GM21619 (cell line): ENCODE data around the gene SLC22A13.
"Not testable (repeated sequence)": the region's sequence is repeated elsewhere in the genome, so short reads cannot be mapped to it uniquely, and the experiment has no call there.

Experiments used
- ATAC-seq: cut with Tn5 transposase; IDR thresholded peaks from one replicate; pipeline ENCODE4 v1.9.1; 2021; ENCODE audit not compliant: unreplicated experiment

Gene SLC22A13

DNA sequence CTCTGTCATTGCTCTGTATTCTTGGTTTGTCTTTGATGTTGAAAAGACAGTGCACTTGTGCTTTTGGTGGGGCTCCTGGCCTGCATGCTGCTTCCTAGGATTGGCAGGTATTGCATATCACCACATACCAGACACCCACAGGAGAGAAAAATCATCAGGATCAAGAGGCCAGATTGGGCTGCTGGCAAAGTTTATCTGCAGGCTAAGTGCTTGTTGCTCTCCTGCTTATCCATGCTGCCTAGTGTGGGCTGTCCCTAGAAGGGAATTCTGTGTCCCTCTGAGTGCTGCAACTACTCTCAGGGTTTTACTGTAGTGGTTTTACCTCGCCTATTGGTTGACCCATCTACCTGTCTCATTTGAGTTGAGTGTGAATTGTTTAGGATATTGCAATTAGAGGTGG is 833 bp upstream of the SLC22A13 start:
- no peak for ATAC-seq

DNA sequence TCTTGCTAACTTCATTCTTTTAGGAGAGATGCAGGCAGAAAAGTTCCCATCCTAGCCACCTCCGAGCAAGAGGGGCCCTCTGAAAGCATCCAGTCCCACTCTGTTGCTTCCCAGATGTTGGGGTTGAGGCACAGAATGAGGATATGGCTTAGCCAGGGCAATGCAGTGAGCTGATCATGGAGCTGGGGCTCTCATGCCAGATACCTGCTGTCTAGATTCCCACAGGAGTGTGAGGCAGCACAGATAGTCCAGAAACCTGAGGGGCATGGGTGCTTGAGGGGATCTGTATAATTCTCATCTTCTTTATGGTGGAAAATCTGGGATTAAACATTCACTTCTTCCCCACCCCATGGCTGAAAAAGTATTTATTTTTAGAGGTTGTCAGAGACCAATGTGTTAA is 1.2 kb downstream of the SLC22A13 start:
- ATAC-seq: no peak

DNA sequence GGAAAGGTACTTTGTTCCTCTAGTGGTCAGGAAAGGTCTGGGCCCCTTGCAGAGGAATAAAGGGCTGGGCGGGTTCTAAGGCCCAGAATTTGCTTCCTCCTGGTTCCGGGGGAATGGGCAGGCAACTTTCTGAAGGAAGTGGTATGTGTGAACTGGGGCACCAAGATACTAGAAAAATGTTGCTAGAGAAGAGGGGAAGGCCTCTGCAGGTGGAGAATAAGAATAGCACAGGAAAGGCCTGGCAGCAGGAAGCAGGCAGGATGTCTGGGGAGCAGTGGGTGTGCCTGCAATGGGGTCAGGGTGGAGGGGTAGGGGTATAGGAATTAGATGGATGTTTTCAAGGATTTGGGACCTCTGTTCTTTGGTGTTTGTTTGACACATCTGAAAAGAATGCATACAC is 2.0 kb downstream of the SLC22A13 start:
- ATAC-seq: no peak

DNA sequence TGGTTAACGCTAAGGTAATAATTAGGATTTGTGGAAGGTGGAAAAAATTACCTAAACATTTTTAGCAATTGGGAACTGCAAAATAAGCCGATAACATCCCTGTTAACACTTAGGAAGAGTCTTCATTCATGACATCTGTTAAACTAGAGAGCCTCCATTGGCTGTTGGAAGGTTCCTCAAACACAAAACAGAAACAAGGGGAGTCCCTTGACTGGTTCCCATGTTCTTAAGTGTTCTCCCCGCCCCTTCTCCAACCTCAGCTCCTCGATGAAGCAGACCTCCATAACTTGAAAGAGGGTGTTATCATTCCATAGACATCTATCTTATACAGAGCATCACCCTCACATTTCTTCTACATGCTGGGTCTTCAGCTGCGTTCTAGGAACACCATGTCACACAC is 2.5 kb downstream of the SLC22A13 start:
- no peak for ATAC-seq

DNA sequence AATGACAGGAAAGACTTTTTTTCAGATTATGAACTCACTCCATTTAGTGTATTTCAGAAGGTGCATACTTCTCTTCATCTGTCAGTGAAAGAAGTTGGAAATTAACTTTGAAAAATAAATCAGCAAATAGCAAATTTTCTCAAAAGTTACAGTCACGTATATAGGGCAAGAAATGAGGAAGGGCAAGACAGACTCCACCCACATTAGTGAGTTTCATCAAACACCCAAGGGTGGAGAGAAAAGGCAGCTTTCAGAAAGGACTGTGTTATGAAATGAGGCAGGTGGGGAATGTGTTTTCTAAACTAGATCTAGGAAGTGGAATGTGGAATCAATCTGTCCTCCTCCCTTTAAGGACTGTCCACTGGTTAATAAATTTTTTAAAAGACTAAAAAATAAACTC is 2.9 kb downstream of the SLC22A13 start:
- ATAC-seq: no peak

DNA sequence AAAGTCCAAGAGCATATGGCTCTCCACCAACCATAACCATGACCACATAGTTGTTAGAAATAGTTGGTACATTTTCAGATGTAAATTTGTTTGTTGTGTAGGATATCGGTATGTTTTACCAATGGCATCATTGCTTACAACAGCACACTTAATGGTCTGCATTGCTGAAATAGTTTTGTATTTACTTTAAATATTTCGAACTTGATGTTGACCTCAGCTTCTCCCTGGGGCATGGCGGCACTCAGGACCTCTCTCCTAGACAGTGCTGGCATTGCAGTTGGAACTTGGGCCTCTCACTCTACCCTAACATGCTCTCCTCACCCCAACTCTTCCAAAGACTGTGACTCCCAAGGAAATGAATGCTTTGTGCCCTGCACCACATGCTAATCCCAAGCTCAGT is 5.0 kb downstream of the SLC22A13 start:
- ATAC-seq: no peak

DNA sequence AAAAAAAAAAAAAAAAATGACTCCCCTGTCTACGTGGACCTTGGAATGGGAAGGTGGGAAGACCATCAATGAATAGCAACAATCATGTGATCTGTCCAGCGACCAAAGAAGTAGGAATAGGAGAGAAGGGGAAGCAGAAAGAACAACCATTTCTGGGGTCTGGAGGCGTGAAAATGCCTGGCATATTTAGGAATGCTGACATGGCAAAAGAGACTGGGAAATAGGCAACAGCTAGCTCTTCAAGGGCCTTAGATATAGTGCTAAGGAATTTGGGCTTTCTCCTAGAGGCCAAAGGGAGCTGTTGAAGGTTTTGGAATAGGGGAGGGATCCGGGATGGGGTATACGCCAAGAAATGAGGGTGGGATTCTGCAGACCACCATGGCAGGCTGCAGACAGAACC is 5.9 kb downstream of the SLC22A13 start:
- no peak for ATAC-seq

DNA sequence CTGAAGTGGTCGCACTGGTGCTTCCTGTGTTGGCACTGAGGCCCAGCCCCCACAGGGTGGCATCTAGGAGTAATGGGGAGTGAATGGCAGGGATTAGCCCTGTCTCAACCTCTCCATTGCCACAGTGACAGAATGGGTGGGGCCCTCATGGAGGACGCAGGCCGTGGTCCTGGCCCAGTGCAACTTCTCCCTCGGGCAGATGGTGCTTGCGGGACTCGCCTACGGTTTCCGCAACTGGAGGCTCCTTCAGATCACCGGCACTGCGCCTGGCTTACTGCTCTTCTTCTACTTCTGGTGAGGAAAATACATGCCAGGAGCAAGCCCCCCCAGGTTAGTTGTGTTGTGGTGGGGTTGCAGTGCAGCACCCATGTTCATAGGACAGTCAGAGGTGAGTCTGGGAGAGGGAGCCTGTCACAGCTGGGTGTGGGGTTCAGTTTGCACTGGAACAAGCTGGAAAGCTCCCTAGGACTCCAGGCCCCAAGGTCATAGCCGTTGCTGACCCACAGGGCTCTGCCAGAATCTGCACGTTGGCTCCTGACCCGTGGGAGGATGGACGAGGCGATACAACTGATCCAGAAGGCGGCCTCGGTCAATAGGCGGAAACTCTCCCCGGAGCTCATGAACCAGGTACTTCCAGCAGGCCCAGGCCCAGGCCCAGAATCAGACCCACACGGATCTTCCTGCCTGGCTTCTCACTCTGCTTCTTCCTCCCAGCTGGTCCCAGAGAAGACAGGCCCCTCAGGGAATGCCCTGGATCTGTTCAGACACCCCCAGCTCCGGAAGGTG is 9.4 kb downstream of the SLC22A13 start:
- no peak for ATAC-seq

DNA sequence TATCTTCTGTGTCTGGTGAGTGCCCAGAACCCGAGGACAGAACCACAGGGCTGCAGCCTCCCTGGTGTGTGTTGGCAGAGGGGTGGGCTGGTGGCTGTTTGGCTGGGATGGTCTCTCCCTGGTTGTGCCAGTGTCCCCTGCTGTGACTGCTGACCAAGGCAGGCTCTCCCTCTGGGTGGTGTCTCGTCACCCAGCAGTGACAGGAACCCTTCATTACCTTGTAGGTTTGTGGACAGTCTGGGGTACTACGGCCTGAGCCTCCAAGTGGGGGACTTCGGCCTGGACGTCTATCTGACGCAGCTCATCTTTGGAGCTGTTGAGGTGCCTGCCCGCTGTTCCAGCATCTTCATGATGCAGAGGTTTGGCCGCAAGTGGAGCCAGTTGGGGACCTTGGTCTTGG is 10.0 kb downstream of the SLC22A13 start:
- ATAC-seq: no peak

DNA sequence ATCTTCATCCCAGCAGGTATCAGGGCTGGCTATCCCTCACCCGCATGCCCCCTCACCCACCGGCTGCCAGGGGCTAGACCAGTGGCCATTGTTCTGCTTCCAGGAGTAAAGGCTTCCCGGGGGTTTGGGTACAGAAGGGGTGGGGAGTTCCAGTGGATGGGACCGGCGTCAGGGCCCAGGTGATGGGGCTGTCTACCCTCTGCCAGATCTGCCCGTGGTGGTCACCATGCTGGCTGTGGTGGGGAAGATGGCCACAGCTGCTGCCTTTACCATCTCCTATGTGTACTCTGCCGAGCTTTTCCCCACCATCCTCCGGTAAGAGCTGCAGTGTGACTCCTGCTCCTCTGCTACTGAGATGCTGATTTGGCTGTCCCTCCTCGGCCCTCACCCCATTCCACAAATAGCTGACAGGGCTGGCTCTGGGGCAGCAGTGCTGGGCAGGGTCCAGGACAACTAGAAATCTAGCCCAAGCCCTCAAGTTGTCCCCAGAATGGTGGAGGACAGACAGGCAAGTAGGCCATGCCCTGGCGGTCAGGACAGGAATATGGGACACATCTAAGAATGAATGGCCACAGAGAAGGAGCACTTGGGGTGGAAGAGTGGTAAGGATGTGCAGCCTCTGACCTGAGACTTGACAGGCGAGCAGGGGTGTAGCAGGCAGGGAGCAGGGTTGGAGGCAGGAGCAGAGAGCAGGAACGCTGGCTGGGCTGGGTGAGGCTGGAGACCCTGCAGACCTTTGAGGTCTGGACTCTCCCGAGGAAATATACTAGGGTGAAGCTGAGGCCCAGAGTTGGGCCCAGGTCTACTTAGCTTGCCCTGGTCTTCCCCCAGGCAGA is 10.7 kb downstream of the SLC22A13 start:
- no peak for ATAC-seq

DNA sequence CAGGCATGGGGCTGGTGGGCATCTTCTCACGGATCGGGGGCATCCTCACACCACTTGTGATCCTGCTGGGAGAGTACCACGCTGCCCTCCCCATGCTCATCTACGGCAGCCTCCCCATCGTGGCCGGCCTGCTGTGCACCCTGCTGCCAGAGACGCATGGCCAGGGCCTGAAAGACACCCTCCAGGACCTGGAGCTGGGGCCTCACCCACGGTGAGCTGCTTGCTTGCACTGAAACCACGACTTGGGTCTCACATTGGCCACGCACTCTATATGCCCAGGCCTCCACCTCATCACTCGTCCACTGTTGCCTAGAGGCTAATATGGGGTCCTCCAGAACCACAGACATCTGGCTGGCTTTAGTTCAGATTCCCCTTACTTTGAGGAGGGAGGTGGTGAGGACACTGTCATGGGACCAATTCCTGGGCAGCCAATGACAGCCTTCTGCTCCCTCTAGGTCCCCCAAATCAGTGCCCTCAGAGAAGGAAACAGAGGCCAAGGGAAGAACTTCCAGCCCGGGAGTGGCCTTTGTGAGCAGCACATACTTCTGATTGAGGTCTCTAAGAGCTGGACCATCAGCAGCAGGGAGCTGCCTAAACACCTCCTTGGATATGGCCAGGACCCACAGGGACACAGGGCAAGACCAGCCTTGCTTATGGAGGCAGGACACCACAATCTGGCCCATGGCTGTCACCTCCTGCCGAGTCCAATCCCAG is 11.5 kb downstream of the SLC22A13 start:
- no peak for ATAC-seq

DNA sequence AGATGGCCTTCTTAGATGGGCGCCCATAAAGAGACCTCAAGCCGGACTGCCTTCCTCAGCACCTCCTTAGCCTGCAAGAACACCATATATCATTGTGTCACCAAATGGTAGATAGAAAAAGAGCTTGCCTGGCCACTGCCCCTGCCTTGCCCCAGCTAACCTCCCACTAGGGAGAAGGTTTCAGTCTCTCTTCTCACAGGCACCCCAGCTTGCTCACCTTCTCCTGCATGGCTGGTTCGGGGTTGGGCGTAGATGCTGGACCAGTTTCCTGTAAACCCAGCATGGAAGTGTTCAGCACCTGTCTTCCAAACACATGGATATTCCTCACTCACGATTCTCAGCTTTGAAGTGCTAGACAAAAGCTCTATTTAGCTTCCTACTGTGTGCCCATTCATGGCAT is 13.2 kb downstream of the SLC22A13 start:
- ATAC-seq: no peak

DNA sequence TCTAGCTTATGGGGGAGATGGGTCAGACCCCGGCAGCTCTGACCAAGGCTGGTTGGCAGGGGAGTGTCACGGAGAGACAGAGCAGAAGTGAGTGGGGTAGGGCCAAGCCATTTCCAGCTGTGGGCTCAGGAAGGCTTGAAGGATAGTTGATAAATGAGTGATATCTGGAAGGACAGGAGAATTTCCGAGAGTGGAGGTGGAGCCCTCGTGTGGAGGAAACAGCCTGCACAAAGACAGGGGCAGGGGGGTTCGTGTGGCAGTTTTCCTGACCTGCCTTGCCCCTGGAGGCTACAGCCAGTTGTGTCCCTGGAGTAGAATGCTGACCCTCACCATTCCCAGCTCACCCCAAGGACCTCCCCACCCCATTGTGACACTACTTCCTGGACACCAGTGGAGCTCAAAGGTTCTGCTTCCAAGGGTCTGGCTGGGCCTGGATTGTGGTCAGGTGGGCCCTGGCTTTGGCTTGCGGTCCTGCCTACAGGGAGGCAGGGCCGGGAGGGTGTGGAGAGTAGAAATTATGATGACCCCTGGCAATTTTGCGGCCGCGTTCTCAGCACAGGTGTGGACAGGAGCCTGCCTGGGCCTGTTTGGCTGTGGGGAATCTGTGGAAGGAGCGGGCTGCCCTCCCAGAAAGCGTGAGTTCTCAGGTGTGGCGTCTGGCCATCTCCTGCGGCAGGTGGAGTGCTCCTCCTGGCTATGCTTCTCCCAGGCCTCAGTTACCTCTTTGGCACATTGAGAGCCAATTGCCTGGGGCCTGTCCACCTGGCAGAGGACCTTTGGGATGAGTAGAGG is 16.5 kb downstream of the SLC22A13 start, which contains the start of gene SLC22A14:
Gene SLC22A14 (plus strand): TSS at position 400 of the 792 bp plus-strand sequence. CDS start 23,733 bp downstream, outside the sequence.
- ATAC-seq: no peak

DNA sequence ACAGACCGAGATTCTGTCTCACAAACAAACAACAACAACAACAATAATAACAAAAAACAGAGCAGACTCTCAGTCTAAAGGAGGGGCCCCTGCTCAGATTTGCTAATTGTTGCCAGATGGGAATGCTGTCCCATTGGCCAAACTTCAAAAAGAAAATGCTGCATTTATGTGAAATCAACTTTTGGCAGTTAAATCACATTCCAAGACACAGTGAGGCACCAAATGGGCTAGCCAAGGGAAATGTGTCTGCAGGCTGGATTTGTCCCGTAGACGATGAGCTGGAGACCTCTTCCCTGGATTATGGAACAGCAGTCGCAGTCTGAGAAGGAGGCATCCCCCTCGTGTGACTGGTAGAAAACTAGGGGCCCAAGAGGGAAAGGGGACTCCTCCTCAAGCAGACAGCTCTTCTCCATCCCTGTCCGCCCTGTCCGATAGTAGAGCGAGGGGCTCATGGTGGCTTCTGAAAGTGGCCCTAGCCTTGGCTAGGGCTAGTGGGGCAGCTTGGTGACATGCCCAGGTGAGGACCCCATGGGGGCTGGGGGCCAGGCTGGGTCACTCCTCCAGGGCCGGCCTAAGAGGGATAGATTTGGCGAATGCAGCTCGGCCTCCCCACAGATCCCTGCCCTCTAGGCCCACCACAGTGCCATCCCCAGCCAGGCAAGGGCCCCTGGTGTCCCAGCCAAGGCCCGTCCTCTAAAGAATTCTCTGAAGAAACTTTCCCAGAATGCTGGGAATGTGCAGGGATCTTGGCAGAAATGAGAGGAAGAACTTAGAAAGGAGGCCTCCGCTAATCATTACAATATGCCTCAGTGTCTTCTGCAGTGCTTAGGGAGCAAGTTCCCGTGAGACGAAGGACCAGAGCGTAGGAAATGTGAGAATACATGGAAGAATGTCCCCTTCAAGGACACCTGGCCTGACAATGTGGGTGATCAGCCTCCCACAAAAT is 18.5 kb downstream of the SLC22A13 start:
- no peak for ATAC-seq

DNA sequence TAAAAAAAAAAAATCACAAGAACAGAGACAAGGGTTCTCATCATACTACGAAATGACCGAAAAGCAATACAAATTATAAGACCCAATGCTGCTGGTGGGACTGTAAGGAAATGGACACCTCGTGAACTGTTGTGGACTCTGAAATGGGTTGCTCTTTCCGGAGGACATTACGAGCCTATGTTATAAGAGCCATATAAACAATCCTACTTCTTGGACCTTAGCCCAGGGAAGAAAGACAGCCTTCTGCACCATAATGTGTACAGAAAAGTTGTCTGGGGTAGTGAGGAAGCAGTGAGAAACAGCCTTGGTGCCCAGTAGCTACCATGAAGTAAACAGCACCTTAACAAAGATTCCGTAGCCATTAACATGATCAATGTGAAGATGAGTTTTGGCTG is 19.1 kb downstream of the SLC22A13 start:
- no peak for ATAC-seq

DNA sequence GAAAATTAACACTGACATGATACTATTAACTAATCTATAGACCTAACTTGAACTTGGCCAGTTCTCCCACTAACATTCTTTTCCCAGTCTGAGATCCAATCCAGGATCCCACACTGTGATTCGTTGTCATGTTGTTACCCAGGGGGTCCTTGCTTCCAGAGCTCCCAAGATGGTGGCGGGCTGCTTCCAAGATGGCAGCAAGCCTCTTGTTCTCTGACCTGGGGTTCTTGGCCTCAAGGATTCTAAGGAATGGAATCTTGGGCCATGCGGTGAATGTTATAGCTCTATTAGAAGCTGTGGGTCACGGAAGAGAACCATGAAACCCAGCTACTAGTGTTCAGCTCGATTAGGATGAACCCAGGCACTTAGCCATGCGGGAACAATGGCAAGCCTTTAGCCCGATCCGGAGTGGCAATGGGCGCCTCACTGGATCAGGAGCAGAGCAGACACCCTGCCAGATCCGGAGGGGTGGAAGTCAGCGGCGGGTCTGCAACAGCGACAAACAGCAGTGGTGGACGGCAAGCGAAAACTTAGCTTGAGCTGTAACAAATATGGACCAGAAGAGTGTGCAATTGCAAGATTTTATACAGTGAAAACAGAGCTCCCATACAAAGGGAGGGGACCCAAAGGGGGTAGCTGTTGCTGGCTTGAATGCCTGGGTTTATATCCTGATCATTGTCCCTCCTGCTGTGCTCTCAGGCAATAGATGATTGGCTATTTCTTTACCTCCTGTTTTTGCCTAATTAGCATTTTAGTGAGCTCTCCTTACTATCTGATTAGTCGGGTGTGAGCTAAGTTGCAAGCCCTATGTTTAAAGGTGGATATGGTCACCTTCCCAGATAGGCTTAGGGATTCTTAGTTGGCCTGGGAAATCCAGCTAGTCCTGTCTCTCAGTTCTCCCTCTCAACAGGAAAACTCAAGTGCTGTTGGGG is 23.9 kb downstream of the SLC22A13 start:
- not testable (repeated sequence) for ATAC-seq

DNA sequence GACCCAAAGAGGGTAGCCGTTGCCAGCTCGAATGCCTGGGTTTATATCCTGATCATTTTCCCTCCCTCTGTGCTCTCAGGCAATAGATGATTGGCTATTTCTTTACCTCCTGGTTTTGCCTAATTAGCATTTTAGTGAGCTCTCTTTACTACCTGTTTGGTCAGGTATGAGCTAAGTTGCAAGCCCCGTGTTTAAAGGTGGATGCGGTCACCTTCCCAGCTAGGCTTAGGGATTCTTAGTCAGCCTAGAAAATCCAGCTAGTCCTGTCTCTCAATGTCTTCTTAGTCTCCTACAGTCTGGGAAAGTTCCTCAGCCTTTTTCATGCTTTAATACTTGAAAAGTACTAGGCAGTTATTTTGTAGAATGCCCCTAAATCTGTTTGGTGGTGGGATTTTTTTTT is 31.4 kb downstream of the SLC22A13 start:
- not testable (repeated sequence) for ATAC-seq

DNA sequence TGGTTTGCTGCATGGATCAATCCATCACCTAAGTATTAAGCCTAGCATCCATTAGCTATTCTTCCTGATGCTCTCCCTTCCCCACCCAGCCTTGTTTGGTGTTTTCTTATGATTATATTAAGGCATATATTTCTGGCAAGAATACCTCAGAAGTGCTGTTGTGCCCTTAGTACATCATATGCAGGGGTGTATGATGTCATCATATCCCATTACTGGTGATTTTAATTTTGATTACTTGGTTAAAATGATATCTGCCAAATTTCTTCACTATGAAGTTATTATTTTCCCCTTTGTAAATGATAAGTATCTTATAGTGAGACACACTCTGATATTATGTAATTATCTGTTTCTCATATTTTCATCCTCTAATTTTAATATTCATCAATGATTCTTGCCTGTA is 31.9 kb downstream of the SLC22A13 start:
- ATAC-seq: no peak
